ENCODE data around the gene RUNDC3A.
"Not testable (repeated sequence)": the region's sequence is repeated elsewhere in the genome, so short reads cannot be mapped to it uniquely, and the experiment has no call there.

The RUNDC3A gene

DNA sequence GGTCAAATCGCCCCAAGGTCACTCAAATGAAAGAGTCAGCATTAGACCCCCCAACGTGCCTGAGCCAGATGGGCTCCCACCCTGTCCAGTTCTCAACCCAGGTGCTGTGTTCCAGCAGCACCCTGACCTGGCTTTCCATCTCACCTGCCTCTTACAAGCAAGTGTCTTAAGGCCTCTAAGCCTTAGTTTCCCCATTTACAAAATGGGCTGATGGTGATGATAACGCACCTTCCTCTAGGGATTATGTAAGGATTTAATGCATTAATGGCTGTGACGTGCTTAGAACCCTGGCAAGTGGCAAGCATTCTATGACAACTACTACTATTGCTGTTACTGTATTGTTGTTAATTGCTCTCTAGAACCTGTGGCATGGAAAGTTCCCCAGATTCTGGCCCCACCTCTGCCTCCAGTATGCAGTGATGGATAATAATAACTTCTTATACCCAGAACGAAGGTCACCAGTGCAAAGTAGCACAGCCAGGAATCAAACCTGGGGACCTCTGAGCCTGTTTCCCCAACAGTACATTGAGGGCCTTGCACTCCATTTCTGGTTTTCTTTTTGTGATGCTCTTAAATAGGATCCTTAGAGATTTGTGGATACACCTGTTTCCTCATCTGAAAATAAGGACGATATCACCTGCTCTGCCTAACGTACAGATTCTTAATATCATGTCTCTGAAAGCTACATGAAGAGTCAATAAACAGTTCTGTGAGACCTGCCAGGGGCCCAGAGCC, 19.5 kb downstream of the RUNDC3A start:
- no peak for DNase-seq (ENCODE audit: low read depth)
- in situ Hi-C loops (cut with HindIII; ENCODE audit: low sequenced_read_pairs) = no loop called here
- TF ChIP-seq, protein P1, sequence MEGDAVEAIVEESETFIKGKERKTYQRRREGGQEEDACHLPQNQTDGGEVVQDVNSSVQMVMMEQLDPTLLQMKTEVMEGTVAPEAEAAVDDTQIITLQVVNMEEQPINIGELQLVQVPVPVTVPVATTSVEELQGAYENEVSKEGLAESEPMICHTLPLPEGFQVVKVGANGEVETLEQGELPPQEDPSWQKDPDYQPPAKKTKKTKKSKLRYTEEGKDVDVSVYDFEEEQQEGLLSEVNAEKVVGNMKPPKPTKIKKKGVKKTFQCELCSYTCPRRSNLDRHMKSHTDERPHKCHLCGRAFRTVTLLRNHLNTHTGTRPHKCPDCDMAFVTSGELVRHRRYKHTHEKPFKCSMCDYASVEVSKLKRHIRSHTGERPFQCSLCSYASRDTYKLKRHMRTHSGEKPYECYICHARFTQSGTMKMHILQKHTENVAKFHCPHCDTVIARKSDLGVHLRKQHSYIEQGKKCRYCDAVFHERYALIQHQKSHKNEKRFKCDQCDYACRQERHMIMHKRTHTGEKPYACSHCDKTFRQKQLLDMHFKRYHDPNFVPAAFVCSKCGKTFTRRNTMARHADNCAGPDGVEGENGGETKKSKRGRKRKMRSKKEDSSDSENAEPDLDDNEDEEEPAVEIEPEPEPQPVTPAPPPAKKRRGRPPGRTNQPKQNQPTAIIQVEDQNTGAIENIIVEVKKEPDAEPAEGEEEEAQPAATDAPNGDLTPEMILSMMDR (IDR thresholded peaks at IDR 0.05; ENCODE audit: low read depth, low read length, missing control alignments) = no peak
- H3K4me3 ChIP-seq (ENCODE audit: low read depth, low read length) = no peak overlapping the region

DNA sequence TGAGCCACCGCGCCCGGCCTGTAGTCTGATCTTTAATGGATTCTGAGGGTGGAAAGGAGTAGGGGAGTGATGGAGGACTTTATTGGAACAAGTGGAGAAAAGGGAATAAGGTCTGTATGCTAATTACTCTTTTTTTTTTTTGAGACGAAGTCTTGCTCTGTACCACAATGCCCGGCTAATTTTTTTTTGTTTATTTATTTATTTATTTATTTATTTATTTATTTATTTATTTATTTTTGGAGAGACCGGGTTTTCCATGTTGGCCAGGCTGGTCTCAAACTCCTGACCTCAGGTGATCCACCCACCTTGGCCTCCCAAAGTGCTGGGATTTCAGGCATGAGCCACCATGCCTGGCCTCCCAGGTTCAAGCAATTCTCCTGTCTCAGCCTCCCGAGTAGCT, 21.1 kb downstream of the RUNDC3A start:
- in situ Hi-C loops (cut with HindIII; ENCODE audit: low sequenced_read_pairs); H3K4me3 ChIP-seq (ENCODE audit: low read depth, low read length); DNase-seq (ENCODE audit: low read depth): not testable (repeated sequence)

DNA sequence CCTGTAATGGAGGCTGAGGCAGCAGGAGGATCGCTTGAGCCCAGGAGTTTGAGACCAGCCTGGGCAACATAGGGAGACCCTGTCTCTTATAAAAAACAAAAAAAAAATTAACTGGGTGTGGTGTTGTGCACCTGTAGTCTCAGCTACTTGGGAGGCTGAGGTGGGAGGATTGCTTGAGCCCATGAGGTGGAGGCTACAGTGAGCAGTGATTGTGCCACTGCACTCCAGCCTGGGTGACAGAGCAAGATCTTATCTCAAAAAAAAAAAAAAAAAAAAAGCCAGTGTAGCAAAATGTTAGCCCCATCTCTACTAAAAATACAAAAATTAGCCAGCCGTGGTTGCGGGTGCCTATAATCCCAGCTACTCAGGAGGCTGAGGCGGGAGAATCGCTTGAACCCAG, 21.9 kb downstream of the RUNDC3A start:
- in situ Hi-C loops (cut with HindIII; ENCODE audit: low sequenced_read_pairs); H3K4me3 ChIP-seq (ENCODE audit: low read depth, low read length); DNase-seq (ENCODE audit: low read depth): not testable (repeated sequence)

DNA sequence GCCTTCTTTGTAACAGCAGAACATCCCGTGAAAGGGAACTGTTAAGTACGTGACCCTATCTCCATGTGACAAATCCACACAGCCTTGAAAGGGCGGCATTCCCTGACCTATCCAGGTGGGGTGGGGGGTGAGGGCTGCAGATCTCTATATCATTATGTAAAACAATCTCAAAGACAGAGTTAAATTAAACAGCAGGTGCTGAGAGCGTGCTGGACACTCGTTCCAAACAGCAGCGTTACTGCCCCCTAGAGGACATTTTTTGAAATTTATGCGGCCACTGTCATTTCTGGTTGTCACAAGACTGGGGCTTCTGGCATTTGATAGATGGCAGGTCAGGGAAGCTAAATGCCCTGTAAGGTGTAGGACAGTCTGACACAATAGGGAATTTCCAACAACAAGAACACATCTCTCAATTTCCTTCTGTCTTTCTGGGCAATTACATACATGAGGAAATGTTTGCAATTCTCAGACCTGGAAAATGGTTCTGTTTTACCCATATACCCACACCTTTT, 22.9 kb downstream of the RUNDC3A start:
- in situ Hi-C loops (cut with HindIII; ENCODE audit: low sequenced_read_pairs) = no loop called here

DNA sequence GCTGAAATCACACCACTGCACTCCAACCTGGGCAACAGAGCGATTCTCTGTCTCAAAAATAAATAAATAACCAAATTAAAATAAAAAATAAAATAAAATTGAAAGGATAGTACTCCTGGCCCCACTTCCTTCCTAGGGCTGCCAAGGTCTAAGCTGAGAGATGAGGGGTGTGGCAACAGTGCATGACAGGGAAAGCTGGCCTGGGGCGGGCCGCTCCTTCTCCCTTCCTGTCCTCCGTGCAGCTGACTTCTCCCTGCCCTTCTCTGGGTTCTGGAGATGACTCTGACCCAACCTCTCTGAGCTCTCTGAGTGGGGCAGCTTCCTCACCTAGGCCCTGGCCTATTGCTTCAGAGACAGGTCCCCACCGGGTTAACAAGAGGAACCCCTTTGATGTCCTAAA, 25.0 kb downstream of the RUNDC3A start:
- in situ Hi-C loops (cut with HindIII; ENCODE audit: low sequenced_read_pairs) = no loop called here
- DNase-seq (ENCODE audit: low read depth) = no peak
- TF ChIP-seq, protein P1 (IDR thresholded peaks at IDR 0.05; ENCODE audit: low read depth, low read length, missing control alignments) = no peak
- no peak overlapping the region for H3K4me3 ChIP-seq (ENCODE audit: low read depth, low read length)

More for the DNA sequence above, 22.9 kb downstream of the RUNDC3A start:
- TF ChIP-seq, protein P1 (IDR thresholded peaks at IDR 0.05; ENCODE audit: low read depth, low read length, missing control alignments) = peak; percentile 79
- peak; percentile 47 for DNase-seq (ENCODE audit: low read depth)
- no peak overlapping the region for H3K4me3 ChIP-seq (ENCODE audit: low read depth, low read length)

DNA sequence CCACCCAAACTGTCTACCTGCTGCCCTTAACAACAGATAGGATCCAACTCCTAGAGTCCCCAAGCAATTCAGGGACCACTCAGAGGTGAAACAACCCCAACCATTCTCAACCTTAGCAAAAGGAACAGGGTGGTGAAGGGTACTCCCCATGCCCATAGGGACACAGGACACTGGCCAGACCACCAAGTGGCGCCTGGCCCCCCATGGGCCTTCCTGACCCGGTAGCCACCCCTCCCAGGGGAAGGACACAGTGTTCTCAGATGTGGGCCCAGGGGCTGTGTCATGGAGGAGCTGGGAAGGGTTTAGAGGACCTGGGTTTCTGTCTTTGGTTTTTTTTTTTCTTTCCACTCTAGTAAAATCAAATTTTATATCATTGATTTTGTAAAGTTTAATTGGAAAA, 25.9 kb downstream of the RUNDC3A start:
- DNase-seq (ENCODE audit: low read depth) = no peak
- in situ Hi-C loops (cut with HindIII; ENCODE audit: low sequenced_read_pairs) = no loop called here
- TF ChIP-seq, protein P1 (IDR thresholded peaks at IDR 0.05; ENCODE audit: low read depth, low read length, missing control alignments) = no peak
- H3K4me3 ChIP-seq (ENCODE audit: low read depth, low read length) = no peak overlapping the region

DNA sequence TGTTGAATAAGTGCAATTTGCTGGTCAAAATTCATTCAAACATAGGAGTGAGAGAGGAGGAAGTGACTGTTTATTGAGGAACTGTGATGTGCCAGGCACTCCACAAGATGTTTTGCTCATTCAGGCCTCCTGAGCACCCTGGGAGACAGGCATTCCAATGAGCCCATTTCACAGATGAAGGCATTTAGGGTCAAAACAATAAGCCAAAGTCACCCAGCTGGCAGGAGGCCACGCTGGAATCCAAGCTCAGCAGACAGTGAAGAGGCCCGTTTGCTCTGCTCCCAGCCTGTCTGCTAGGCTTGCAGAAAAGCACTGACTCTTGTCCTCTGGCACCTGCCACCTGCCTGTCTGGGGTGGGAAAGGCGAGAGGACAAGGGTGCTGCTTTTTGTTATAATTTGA, 26.3 kb downstream of the RUNDC3A start:
- DNase-seq (ENCODE audit: low read depth) = no peak
- in situ Hi-C loops (cut with HindIII; ENCODE audit: low sequenced_read_pairs) = no loop called here
- TF ChIP-seq, protein P1 (IDR thresholded peaks at IDR 0.05; ENCODE audit: low read depth, low read length, missing control alignments) = no peak
- no peak overlapping the region for H3K4me3 ChIP-seq (ENCODE audit: low read depth, low read length)

All from astrocyte of the cerebellum (primary cell).